ENCODE data around the gene ERC2.

GRCh38 chr3:55860049-55860721 lies 608.1 kb downstream of the ERC2 start:
- TF ChIP-seq CTCF (IDR thresholded peaks at IDR 0.05; ENCODE audit: control extremely low read depth in 1 of 3, insufficient read depth in 1 of 3, low read depth in 1 of 3, low read length in 3 of 3) (no peak), POLR2AphosphoS5 (IDR thresholded peaks at IDR 0.05; ENCODE audit: low read depth, low read length) (no peak), ATF2 (IDR thresholded peaks at IDR 0.05; ENCODE audit: low read length) (no peak), SIN3A (conservative IDR thresholded peaks at IDR 0.05 in 1 of 2, IDR thresholded peaks at IDR 0.05 in 1 of 2; ENCODE audit: low read depth in 1 of 2, low read length in 2 of 2) (no peak), SUZ12 (IDR thresholded peaks at IDR 0.05; ENCODE audit: low read length) (no peak), POLR2A (IDR thresholded peaks at IDR 0.05; ENCODE audit: control extremely low read depth in 1 of 2, low read depth in 2 of 2, low read length in 2 of 2) (no peak), SIX5 (IDR thresholded peaks at IDR 0.05; ENCODE audit: low read depth, low read length) (no peak), CBX5 (IDR thresholded peaks at IDR 0.05; ENCODE audit: low read depth, low read length) (no peak), PHF8 (conservative IDR thresholded peaks at IDR 0.05; ENCODE audit: low read depth, low read length) (no peak), RNF2 (IDR thresholded peaks at IDR 0.05; ENCODE audit: borderline replicate concordance, low read depth, low read length, missing control alignments, poor library complexity, severe bottlenecking) (no peak), RFX5 (IDR thresholded peaks at IDR 0.05; ENCODE audit: borderline replicate concordance, low read depth, low read length) (no peak), SP4 (IDR thresholded peaks at IDR 0.05; ENCODE audit: low read length) (no peak)

All from H1 (cell line).